GM10248 (cell line): ENCODE data around the gene ERI3.

Experiments used
- CTCF ChIA-PET: fragments of 300-600 bp; sonication (Branson Sonifier 250); formaldehyde crosslinking; extraction: SDS; loops from one replicate; lab custom pipeline; 2021; ENCODE audit warnings: antibody characterized with exemption; lab: Yijun Ruan, JAX
- POLR2A ChIA-PET: fragments of 350-650 bp; sonication (Branson Sonifier 250); formaldehyde crosslinking; extraction: SDS; loops from one replicate; lab custom pipeline; 2020; ENCODE audit warnings: antibody characterized with exemption; lab: Yijun Ruan, JAX
- DNase-seq: peaks from one replicate; pipeline ENCODE4 v3.0.0; 2012; ENCODE audit errors: extremely low spot score
- TF ChIP-seq, protein P1 (sequence below): IDR thresholded peaks from 2 replicates; pipeline ENCODE4 v1.5.1; 2012; ENCODE audit warnings: mild to moderate bottlenecking, low read depth; ENCODE audit errors: extremely low read depth, missing control alignments, control extremely low read depth

Gene ERI3

DNA sequence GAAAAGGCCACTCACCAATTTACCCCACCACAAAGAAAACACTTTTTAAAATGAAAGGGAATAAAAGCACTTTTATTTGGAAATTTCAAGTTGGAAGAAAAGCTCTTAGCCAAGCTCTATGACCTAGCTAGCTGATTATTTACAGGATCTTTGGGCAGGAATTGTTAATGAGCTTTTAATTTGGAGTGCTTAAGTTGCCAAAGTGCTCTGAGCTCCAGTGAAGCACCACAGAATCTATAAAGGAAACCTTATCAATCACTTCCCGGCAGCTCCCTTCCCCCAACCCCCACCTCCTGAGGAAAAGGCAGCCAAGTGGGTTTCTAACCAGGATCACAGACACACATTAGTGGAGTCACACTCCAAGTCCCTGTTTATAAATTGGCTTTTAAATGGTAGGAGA lies 1.5 kb downstream of the ERI3 start:
- POLR2A ChIA-PET, result no interaction called here
- TF ChIP-seq, protein P1, sequence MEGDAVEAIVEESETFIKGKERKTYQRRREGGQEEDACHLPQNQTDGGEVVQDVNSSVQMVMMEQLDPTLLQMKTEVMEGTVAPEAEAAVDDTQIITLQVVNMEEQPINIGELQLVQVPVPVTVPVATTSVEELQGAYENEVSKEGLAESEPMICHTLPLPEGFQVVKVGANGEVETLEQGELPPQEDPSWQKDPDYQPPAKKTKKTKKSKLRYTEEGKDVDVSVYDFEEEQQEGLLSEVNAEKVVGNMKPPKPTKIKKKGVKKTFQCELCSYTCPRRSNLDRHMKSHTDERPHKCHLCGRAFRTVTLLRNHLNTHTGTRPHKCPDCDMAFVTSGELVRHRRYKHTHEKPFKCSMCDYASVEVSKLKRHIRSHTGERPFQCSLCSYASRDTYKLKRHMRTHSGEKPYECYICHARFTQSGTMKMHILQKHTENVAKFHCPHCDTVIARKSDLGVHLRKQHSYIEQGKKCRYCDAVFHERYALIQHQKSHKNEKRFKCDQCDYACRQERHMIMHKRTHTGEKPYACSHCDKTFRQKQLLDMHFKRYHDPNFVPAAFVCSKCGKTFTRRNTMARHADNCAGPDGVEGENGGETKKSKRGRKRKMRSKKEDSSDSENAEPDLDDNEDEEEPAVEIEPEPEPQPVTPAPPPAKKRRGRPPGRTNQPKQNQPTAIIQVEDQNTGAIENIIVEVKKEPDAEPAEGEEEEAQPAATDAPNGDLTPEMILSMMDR, result no peak
- CTCF ChIA-PET, result interaction anchor here (1.0 to 3.5 kb wide), 6 partner anchors 12 to 242 kb away, joined by 3 to 15 read pairs (median 5); no protein-coding TSS in a partner anchor
- no peak for DNase-seq

DNA sequence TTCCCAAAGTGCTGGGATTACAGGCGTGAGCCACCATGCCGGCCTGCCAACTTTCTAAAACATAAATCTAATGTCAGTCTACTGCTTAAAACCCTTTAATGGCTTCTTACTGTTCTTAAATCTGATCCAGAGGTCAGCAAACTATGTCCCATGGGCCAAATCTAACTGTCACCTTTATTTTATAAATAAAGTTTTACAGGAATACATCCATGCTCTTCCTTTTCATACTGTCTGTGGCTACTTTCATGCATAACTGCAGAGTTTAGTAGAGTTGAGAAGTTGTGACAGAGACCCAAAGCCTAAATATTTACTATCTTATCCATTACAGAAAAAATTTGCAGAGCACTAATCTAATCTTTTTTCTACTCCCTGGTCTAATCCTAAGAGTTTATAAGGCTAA lies 3.8 kb downstream of the ERI3 start:
- DNase-seq, result no peak
- TF ChIP-seq, protein P1, result no peak
- CTCF ChIA-PET, result interaction anchor here (0.9 to 3.5 kb wide), 5 partner anchors 9 to 244 kb away, joined by 3 to 15 read pairs (median 4); no protein-coding TSS in a partner anchor
- POLR2A ChIA-PET, result no interaction called here

DNA sequence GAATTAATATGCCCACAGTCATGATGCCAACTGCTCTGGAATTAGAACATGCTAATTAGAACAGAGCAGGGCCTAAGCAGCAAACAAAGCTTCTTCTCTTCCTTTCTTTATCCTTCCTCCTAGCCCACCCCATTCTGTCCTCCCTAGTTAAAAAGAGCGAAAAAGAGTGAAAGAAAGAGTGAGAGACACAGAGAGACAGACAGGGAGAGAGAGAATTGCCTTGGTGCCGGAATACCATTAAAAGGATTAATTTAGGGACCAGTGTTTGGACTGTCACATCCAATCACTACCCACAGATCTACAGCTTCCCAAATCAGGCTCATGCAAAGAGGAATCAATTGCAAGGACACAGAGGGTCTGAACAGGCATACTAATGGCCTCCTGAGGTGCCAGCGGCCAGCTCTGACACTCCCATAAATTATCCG lies 7.0 kb downstream of the ERI3 start:
- DNase-seq, result no peak
- TF ChIP-seq, protein P1, result no peak
- ChIA-PET CTCF (interaction anchor here (1.1 to 2.1 kb wide), 4 partner anchors 8 to 342 kb away, joined by 3 to 7 read pairs (median 4); no protein-coding TSS in a partner anchor), POLR2A (no interaction called here)

DNA sequence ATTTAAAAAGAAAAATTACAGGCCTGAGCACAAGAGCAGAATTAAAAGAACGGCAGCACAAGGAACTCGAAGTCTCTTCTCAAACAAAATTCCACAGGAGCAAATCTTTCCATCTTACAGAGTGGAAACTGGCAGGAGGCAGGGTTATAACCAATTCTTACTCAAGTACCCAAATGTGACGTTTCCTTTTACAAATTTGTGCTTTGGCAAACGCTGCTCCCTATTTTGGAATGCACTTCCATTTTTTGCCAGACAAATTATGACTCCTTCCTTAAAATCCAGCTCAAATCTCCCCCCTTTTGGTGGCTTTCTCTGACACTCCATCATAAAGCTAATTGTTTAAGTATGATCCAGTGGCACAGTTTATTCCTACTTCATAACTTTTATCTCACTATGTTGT lies 7.8 kb downstream of the ERI3 start:
- CTCF ChIA-PET, result interaction anchor here (1.1 to 2.3 kb wide), 4 partner anchors 9 to 19 kb away, joined by 3 to 8 read pairs (median 6); no protein-coding TSS in a partner anchor

DNA sequence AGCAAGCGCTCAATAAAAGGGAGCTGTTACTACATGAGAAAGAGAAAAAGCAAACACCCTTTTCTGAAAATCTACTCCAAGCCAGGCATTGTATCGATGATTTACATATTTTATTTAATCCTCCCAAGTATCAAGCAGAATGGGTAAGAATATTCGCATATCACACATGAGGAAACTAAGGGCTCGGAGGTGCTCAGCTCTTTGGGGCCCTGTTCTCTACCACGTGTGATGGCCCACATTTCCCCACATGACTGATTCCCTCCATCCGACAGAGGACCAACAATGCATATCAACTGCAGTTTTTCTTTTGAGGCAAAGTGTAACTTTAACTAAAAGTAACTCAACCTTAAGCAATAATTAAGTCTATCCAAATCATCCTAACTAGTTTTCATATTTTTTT lies 8.2 kb downstream of the ERI3 start:
- POLR2A ChIA-PET, result no interaction called here

More for the DNA sequence above, 7.8 kb downstream of the ERI3 start:
- POLR2A ChIA-PET, result no interaction called here
- TF ChIP-seq, protein P1, result no peak
- DNase-seq, result no peak

DNA sequence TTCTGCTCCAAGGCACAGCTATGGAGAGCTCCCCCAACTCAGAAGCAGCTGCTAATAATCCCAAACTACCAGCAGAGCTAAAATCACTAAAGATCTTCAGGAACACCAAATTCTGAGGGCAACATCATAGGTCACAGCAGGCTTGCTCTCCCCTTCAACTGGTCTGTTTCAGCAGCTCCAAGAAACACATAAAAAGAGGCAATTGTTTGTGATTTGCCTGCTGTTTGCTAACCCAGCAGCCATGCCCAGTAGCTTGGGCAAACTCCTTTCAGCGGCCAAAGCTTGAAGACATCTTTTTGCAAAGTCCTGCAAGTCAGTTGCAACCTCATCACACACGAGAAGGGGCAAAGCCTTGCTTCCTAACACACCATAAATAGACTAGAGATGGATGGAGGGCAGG lies 8.9 kb downstream of the ERI3 start:
- ChIA-PET POLR2A (no interaction called here), CTCF (interaction anchor here (0.8 to 2.3 kb wide), 5 partner anchors 10 to 129 kb away, joined by 3 to 8 read pairs (median 7); no protein-coding TSS in a partner anchor)
- DNase-seq, result no peak
- TF ChIP-seq, protein P1, result no peak

More for the DNA sequence above, 8.2 kb downstream of the ERI3 start:
- CTCF ChIA-PET, result interaction anchor here (1.5 to 2.3 kb wide), 4 partner anchors 9 to 129 kb away, joined by 4 to 8 read pairs (median 7); no protein-coding TSS in a partner anchor
- DNase-seq, result no peak
- TF ChIP-seq, protein P1, result no peak
